ENCODE measurements around the gene FUCA1. TPM values are rescaled to one million over a fixed set of nuclear protein-coding genes. Genes with fewer than 3 reads are reported as not detected.

FUCA1 gene
- polyA plus RNA-seq, 3 donors = 24.2 to 97.7 (median 96.6) TPM

- H3K4me2 ChIP-seq (replicated peaks; ENCODE audit: extremely low read depth, low read length, poor library complexity, severe bottlenecking) = peak overlapping the region; percentile 83
- no peaks in the 10 kb centered on the region for H3K27me3 ChIP-seq (ENCODE audit: control insufficient read depth in 2 of 2, insufficient read depth in 2 of 2, low read length in 2 of 2)
- Mint-ChIP-seq H3K4me1 (peaks cover 22% of the 10 kb centered on the region), H3K27ac (peak overlapping the region; percentile 95 to 99 (median 97)), H3K36me3 (peaks cover 0 to 2% of the 10 kb centered on the region in 2 donors), H3K4me3 (peak overlapping the region; percentile 92 to 98), H3K9me3 (no peaks in the 10 kb centered on the region), H3K27me3 (ENCODE audit: low read depth in 3 of 3) (peaks cover 0 to 2% (median 0%) of the 10 kb centered on the region in 3 donors)
- peak overlapping the region; percentile 89 for H2AFZ ChIP-seq (ENCODE audit: insufficient read depth, low read depth, low read length, poor library complexity, severe bottlenecking)
- no peak for DNase-seq
- H3K36me3 ChIP-seq (replicated peaks in 1 of 2; ENCODE audit: control insufficient read depth in 1 of 2, insufficient read depth in 2 of 2, low read length in 2 of 2) = no peaks in the 10 kb centered on the region
- H3K4me1 ChIP-seq (ENCODE audit: control insufficient read depth in 1 of 2, insufficient read depth in 2 of 2, low read length in 2 of 2) = peaks cover 10 to 19% of the 10 kb centered on the region in 2 donors
- H3K9ac ChIP-seq (ENCODE audit: insufficient read depth, low read length, poor library complexity, severe bottlenecking) = peak overlapping the region; percentile 99
- peak overlapping the region; percentile 83 to 90 (median 87) for H3K4me3 ChIP-seq (replicated peaks in 1 of 3; ENCODE audit: low read depth in 2 of 3, low read length in 3 of 3)
- intact Hi-C loops (cut with micrococcal nuclease) = no loop called here
- peaks cover 15% of the 10 kb centered on the region for H3K79me2 ChIP-seq (ENCODE audit: insufficient read depth, low read length)
- H3K27ac ChIP-seq (ENCODE audit: low read depth in 1 of 2, low read length in 2 of 2) = peak overlapping the region; percentile 84 to 99
- H3K9me3 ChIP-seq (replicated peaks in 1 of 2; ENCODE audit: control insufficient read depth in 1 of 2, insufficient read depth in 1 of 2, low read length in 2 of 2) = no peaks in the 10 kb centered on the region
- TF ChIP-seq CTCF (IDR thresholded peaks at IDR 0.05) = no peak
- 100% methylated on average over 5 of the region's 24 CpGs for WGBS (ENCODE audit: insufficient coverage)
- H4K20me1 ChIP-seq (ENCODE audit: insufficient read depth, low read length) = no peaks in the 10 kb centered on the region
Measured at GRCh38 chr1:23825762-23826522, 42.1 kb downstream of the FUCA1 start.

- peaks cover 2 to 5% of the 10 kb centered on the region in 2 donors for H3K36me3 Mint-ChIP-seq
- peaks cover 0 to 4% of the 10 kb centered on the region in 2 donors for H3K36me3 ChIP-seq (replicated peaks in 1 of 2; ENCODE audit: control insufficient read depth in 1 of 2, insufficient read depth in 2 of 2, low read length in 2 of 2)
- no peaks in the 10 kb centered on the region for H3K9me3 ChIP-seq (replicated peaks in 1 of 2; ENCODE audit: control insufficient read depth in 1 of 2, insufficient read depth in 1 of 2, low read length in 2 of 2)
- H3K79me2 ChIP-seq (ENCODE audit: insufficient read depth, low read length) = peaks cover 15% of the 10 kb centered on the region
- H3K27me3 ChIP-seq (ENCODE audit: control insufficient read depth in 2 of 2, insufficient read depth in 2 of 2, low read length in 2 of 2) = no peaks in the 10 kb centered on the region
- H3K27ac ChIP-seq (ENCODE audit: low read depth in 1 of 2, low read length in 2 of 2) = peak within 1 kb of the TSS; percentile 84 to 99
- peak within 1 kb of the TSS; percentile 95 to 99 (median 97) for H3K27ac Mint-ChIP-seq
- H3K4me3 ChIP-seq (replicated peaks in 1 of 3; ENCODE audit: low read depth in 2 of 3, low read length in 3 of 3) = peak within 1 kb of the TSS; percentile 83 to 90 (median 87)
- H3K9ac ChIP-seq (ENCODE audit: insufficient read depth, low read length, poor library complexity, severe bottlenecking) = peak within 1 kb of the TSS; percentile 99
- under 1% methylated on average over 32 of the region's 42 CpGs for WGBS (ENCODE audit: insufficient coverage)
- peak within 1 kb of the TSS; percentile 92 to 98 for H3K4me3 Mint-ChIP-seq
- peaks cover 22% of the 10 kb centered on the region for H3K4me1 Mint-ChIP-seq
- peaks cover 0 to 2% (median 0%) of the 10 kb centered on the region in 3 donors for H3K27me3 Mint-ChIP-seq (ENCODE audit: low read depth in 3 of 3)
- no peak for TF ChIP-seq CTCF (IDR thresholded peaks at IDR 0.05)
- peak within 1 kb of the TSS; percentile 89 for H2AFZ ChIP-seq (ENCODE audit: insufficient read depth, low read depth, low read length, poor library complexity, severe bottlenecking)
- peaks cover 10 to 19% of the 10 kb centered on the region in 2 donors for H3K4me1 ChIP-seq (ENCODE audit: control insufficient read depth in 1 of 2, insufficient read depth in 2 of 2, low read length in 2 of 2)
- peak within 1 kb of the TSS; percentile 83 for H3K4me2 ChIP-seq (replicated peaks; ENCODE audit: extremely low read depth, low read length, poor library complexity, severe bottlenecking)
- peak; percentile 88 to 92 (median 90) for DNase-seq
- intact Hi-C loops (cut with micrococcal nuclease) = no loop called here
- no peaks in the 10 kb centered on the region for H4K20me1 ChIP-seq (ENCODE audit: insufficient read depth, low read length)
- H3K9me3 Mint-ChIP-seq = no peaks in the 10 kb centered on the region
Measured at GRCh38 chr1:23825076-23825761, 42.9 kb downstream of the FUCA1 start, which contains the start of gene HMGCL. TSS of gene HMGCL (minus strand) at chr1:23825429. CDS start at chr1:23825415, 14 bp downstream.

Measured in CD14-positive monocyte (primary cell).